CD4-positive, alpha-beta T cell (primary cell): ENCODE measurements around the gene EGFR. TPM values are rescaled to one million over a fixed set of nuclear protein-coding genes. Genes with fewer than 3 reads are reported as not detected.

Source experiments
- ATAC-seq: fragments of 200-7000 bp; cut with Tn5 transposase; one replicate; pipeline ENCODE4 v1.10.0; 2022; ENCODE audit warnings: mild to moderate bottlenecking; ENCODE audit not compliant: poor library complexity
- CTCF ChIA-PET: fragments of 350-600 bp; sonication (Branson Sonifier 250); formaldehyde crosslinking; loops from one replicate; lab custom pipeline; 2021; ENCODE audit warnings: antibody characterized with exemption, inconsistent platforms; lab: Charles Lee
- POLR2A ChIA-PET: fragments of 350-600 bp; sonication (Branson Sonifier 250); formaldehyde crosslinking; loops from one replicate; lab custom pipeline; 2021; ENCODE audit warnings: antibody characterized with exemption, inconsistent platforms; lab: Charles Lee
- DNase-seq, 14 experiments: peaks; one replicate each; pipeline ENCODE4 v3.0.0-alpha.2; 2013 to 2020; ENCODE audit warnings: mixed read lengths in 2 of 14
- H3K27ac ChIP-seq, 2 donors: one replicate each; pipeline versions ENCODE4 v1.5.1 to v1.7.0; 2013; ENCODE audit warnings: low read length in 2 of 2, low read depth in 1 of 2, mild to moderate bottlenecking in 1 of 2
- H3K27me3 ChIP-seq, 2 experiments: 1 replicate in 1 of 2; 2 replicates in 1 of 2; pipeline versions ENCODE4 v1.6.1 to v1.7.0; 2013; ENCODE audit warnings: low read length in 2 of 2, control low read depth in 1 of 2, mild to moderate bottlenecking in 1 of 2, moderate library complexity in 1 of 2; ENCODE audit not compliant: insufficient read depth in 2 of 2, control insufficient read depth in 1 of 2
- H3K36me3 ChIP-seq: one replicate; pipeline ENCODE4 v1.6.1; 2013; ENCODE audit warnings: low read length, control low read depth; ENCODE audit not compliant: insufficient read depth
- H3K4me1 ChIP-seq: one replicate; pipeline ENCODE4 v1.6.1; 2013; ENCODE audit warnings: low read length, control low read depth; ENCODE audit not compliant: insufficient read depth
- H3K4me3 ChIP-seq: one replicate; pipeline ENCODE4 v1.5.1; 2013; ENCODE audit warnings: mild to moderate bottlenecking, low read length, moderate library complexity
- H3K9me3 ChIP-seq, 2 experiments: 1 replicate in 1 of 2; 2 replicates in 1 of 2; pipeline versions ENCODE4 v1.6.1 to v1.7.0; 2013; ENCODE audit warnings: low read length in 2 of 2, mild to moderate bottlenecking in 2 of 2, control low read depth in 1 of 2, moderate library complexity in 1 of 2; ENCODE audit not compliant: control insufficient read depth in 1 of 2, insufficient read depth in 1 of 2
- H3K27ac Mint-ChIP-seq: one replicate; pipeline ENCODE4 v1.8.0; 2020; ENCODE audit warnings: mixed read lengths
- H3K27me3 Mint-ChIP-seq: one replicate; pipeline ENCODE4 v1.8.0; 2021; ENCODE audit warnings: mixed read lengths
- H3K36me3 Mint-ChIP-seq: one replicate; pipeline ENCODE4 v1.8.0; 2021; ENCODE audit warnings: low read depth, mixed read lengths
- H3K4me1 Mint-ChIP-seq: one replicate; pipeline ENCODE4 v1.8.0; 2021; ENCODE audit warnings: low read depth, mixed read lengths
- H3K4me3 Mint-ChIP-seq: one replicate; pipeline ENCODE4 v1.8.0; 2020; ENCODE audit warnings: mild to moderate bottlenecking, mixed read lengths
- H3K9me3 Mint-ChIP-seq: one replicate; pipeline ENCODE4 v1.8.0; 2020; ENCODE audit warnings: mixed read lengths
- intact Hi-C, 2 experiments: fragments of 100-400 bp; cut with DNase I in 1 of 2; cut with micrococcal nuclease in 1 of 2; formaldehyde crosslinking; loops; one replicate each; pipeline versions ENCODE4 v1.15.1 to v1.9.0; 2023 to 2025; cut with DNase I, micrococcal nuclease
- total RNA-seq, 174 experiments: library from RNA in 2 of 174; stranded (reverse) in 2 of 174; gene quantifications; one replicate each; pipeline ENCODE4 v1.2.3 and lab custom pipeline; 2021 to 2026
- TF ChIP-seq, protein P1 (sequence below): fragments of 200-600 bp; IDR thresholded peaks from one replicate; pipeline ENCODE4 v1.8.0; 2022; ENCODE audit warnings: antibody characterized with exemption, mild to moderate bottlenecking

EGFR gene
- total RNA-seq, 2 experiments from 2014 or later = not detected

DNA sequence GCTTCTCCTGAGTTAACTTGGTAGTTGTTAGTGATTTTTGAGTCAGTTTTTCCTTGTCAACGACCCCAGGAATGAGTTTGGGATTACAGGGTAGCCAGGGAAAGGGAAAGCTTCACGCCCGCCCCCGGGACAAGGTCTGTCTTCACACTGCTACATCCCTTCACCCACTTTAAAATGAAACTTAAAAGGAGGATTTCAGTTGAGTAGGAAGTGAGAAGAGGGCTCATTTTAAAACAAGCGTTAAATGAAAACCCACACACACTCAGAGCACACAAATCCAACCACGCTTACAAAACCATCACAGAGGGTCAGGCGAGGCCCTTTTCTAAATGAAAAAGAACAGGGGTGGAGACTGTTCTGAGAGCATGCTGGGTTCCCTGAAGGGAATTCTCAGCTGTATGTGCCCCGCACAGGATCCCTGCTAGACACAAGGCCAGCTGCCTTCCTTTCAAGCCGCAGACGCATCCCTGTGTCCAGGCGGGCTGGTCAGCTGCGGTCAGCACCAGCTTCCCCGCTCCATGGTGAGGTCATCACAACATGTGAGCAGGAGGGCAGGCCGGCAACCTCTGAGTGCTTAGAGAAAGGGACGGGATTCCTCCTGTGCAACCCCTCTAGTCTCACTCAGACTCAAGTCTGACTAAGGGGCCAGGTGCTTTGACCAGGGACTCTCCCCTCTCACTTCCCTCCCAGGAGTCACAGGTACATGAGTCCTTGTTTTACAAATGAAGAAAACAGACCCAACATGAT is 111.8 kb downstream of the EGFR start:
- Histone ChIP-seq H3K27ac (no peak overlapping the region), H3K27me3 (peaks cover 7 to 9% of the 10 kb centered on the region in 2 experiments), H3K4me3 (no peak overlapping the region), H3K36me3 (no peaks in the 10 kb centered on the region), H3K4me1 (no peaks in the 10 kb centered on the region), H3K9me3 (peaks cover 0 to 14% of the 10 kb centered on the region in 2 experiments)
- Mint-ChIP-seq H3K9me3 (no peaks in the 10 kb centered on the region), H3K4me1 (no peaks in the 10 kb centered on the region), H3K27me3 (peaks cover 5% of the 10 kb centered on the region), H3K27ac (no peak overlapping the region), H3K4me3 (no peak overlapping the region), H3K36me3 (no peaks in the 10 kb centered on the region)
- intact Hi-C loops = no loop called here
- ChIA-PET POLR2A (interaction anchor here (0.5 kb wide), 1 partner anchor 24 kb away, joined by 3 read pairs; no protein-coding TSS in a partner anchor), CTCF (no interaction called here)
- ATAC-seq (no peak), DNase-seq (no peak)
- TF ChIP-seq, protein P1, sequence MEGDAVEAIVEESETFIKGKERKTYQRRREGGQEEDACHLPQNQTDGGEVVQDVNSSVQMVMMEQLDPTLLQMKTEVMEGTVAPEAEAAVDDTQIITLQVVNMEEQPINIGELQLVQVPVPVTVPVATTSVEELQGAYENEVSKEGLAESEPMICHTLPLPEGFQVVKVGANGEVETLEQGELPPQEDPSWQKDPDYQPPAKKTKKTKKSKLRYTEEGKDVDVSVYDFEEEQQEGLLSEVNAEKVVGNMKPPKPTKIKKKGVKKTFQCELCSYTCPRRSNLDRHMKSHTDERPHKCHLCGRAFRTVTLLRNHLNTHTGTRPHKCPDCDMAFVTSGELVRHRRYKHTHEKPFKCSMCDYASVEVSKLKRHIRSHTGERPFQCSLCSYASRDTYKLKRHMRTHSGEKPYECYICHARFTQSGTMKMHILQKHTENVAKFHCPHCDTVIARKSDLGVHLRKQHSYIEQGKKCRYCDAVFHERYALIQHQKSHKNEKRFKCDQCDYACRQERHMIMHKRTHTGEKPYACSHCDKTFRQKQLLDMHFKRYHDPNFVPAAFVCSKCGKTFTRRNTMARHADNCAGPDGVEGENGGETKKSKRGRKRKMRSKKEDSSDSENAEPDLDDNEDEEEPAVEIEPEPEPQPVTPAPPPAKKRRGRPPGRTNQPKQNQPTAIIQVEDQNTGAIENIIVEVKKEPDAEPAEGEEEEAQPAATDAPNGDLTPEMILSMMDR = no peak

DNA sequence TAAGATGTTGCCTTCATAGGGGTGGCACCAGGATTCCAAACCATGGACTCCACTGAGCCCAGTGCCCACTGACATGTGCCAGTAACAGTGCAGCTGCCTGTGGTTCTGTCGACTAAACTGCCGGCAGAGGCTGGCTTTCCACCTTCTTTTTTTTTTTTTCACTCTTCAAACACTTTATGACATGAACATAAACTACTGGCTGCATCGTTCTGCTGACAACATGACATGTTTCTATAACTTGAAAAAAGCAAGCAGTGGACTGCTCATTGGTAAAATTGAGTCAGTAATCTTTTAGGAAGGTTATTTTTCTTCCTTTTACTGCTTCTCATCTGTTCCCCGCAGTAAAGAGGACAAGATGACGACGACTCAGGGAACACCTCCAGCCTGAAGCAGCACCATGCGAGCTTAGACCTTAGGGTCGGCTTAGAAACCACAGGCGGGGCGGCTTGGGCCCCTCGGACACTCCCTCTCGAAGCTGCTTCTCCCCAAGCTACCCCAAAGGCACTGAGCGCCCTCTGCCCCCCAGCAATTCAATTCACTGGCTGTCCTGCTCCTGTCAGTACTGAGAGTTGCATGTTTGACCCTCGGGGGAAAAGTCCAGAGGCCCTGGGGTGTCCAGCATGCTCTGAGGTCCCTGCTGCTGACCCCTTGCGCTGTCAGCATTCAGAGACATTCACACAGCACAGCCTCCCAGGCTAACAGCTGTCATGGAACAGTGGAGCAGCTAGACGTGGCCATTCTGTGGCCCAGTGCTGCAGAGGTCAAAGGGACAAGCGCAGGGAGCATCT is 112.5 kb downstream of the EGFR start:
- Mint-ChIP-seq H3K4me1 (no peaks in the 10 kb centered on the region), H3K27me3 (no peaks in the 10 kb centered on the region), H3K4me3 (no peak overlapping the region), H3K9me3 (no peaks in the 10 kb centered on the region), H3K36me3 (no peaks in the 10 kb centered on the region), H3K27ac (no peak overlapping the region)
- ChIA-PET POLR2A (interaction anchor here (0.5 kb wide), 1 partner anchor 25 kb away, joined by 3 read pairs; no protein-coding TSS in a partner anchor), CTCF (no interaction called here)
- TF ChIP-seq, protein P1 = no peak
- H3K9me3 ChIP-seq = peaks cover 0 to 14% of the 10 kb centered on the region in 2 experiments
- no peak overlapping the region for H3K27ac ChIP-seq
- H3K4me1 ChIP-seq = no peaks in the 10 kb centered on the region
- no peak for DNase-seq
- no peak overlapping the region for H3K4me3 ChIP-seq
- H3K36me3 ChIP-seq = no peaks in the 10 kb centered on the region
- no peak for ATAC-seq
- H3K27me3 ChIP-seq = peaks cover 5 to 7% of the 10 kb centered on the region in 2 experiments
- intact Hi-C loops = no loop called here

DNA sequence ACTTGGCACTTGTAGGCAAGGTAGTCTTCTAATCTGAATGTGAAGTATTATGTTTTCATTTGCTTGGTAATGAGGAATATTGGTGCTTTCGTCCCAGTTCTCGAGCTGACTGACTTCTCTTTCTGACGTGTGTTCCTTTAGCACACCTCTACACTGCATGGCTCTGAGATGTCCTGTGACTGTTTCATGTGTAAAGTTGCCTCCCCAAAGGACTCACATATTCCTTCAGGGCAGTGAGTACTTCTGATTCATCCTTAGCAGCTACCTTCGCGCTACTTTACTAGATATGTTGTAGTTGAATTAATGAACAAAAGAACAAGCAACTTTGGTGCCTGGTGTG is 113.7 kb downstream of the EGFR start:
- Histone ChIP-seq H3K27ac (no peak overlapping the region), H3K27me3 (peaks cover 5 to 7% of the 10 kb centered on the region in 2 experiments), H3K4me1 (no peaks in the 10 kb centered on the region), H3K4me3 (no peak overlapping the region), H3K9me3 (peaks cover 0 to 14% of the 10 kb centered on the region in 2 experiments), H3K36me3 (no peaks in the 10 kb centered on the region)
- Mint-ChIP-seq H3K4me1 (no peaks in the 10 kb centered on the region), H3K27ac (no peak overlapping the region), H3K4me3 (no peak overlapping the region), H3K27me3 (no peaks in the 10 kb centered on the region), H3K36me3 (no peaks in the 10 kb centered on the region), H3K9me3 (no peaks in the 10 kb centered on the region)
- intact Hi-C loops = no loop called here
- POLR2A ChIA-PET = no interaction called here
- TF ChIP-seq, protein P1 = no peak
- DNase-seq (no peak), ATAC-seq (no peak)
- CTCF ChIA-PET = no interaction called here
